A549 (cell line): ENCODE measurements around the gene DNHD1. TPM values are rescaled to one million over a fixed set of nuclear protein-coding genes. Genes with fewer than 3 reads are reported as not detected.

ENCODE experiments used
- ATAC-seq, 2 experiments: fragments of 200-7000 bp in 1 of 2; fragments of >200 bp in 1 of 2; cut with Nextera tagmentation in 1 of 2; cut with Tn5 transposase in 1 of 2; 3 replicates each; pipeline versions ENCODE4 v1.8.0 to v1.9.1; 2018 to 2020; ENCODE audit warnings: mild to moderate bottlenecking in 1 of 2, moderate library complexity in 1 of 2
- CTCF ChIA-PET: fragments of 300-600 bp; sonication (Branson Sonifier 250); formaldehyde crosslinking; extraction: SDS; loops from one replicate; lab custom pipeline; 2021; ENCODE audit warnings: antibody characterized with exemption, inconsistent platforms; lab: Yijun Ruan, JAX
- POLR2A ChIA-PET: fragments of 350-600 bp; formaldehyde crosslinking; extraction: SDS; loops from one replicate; lab custom pipeline; 2021; ENCODE audit warnings: antibody characterized with exemption, inconsistent platforms; lab: Yijun Ruan, JAX
- DNase-seq, 2 experiments: peaks; one replicate each; pipeline versions ENCODE4 v3.0.0 to v3.0.0-alpha.2; 2011 to 2016; ENCODE audit warnings: low read depth in 1 of 2, low spot score in 1 of 2
- FAIRE-seq: peaks from 2 replicates; lab custom pipeline; 2011; peaks lifted over from hg19 to GRCh38; lab: Jason Lieb, UNC
- H3K27ac ChIP-seq, 2 experiments: fragments of >200 bp; sonication (Bioruptor Twin); formaldehyde crosslinking; 3 replicates each; pipeline ENCODE4 v1.5.1; 2016 to 2017
- H3K4me1 ChIP-seq: fragments of >200 bp; sonication (Bioruptor Twin); formaldehyde crosslinking; 3 replicates; pipeline ENCODE4 v1.6.1; 2016
- H3K4me2 ChIP-seq: fragments of >200 bp; sonication (Bioruptor Twin); formaldehyde crosslinking; 3 replicates; pipeline ENCODE4 v1.6.1; 2016
- H3K4me3 ChIP-seq: fragments of >200 bp; sonication (Bioruptor Twin); formaldehyde crosslinking; 3 replicates; pipeline ENCODE4 v1.5.1; 2016
- H3K9me3 ChIP-seq: fragments of >200 bp; sonication (Bioruptor Twin); formaldehyde crosslinking; 3 replicates; pipeline ENCODE4 v1.6.1; 2016
- BHLHE40 ChIP-seq: IDR thresholded peaks from 2 replicates; pipeline ENCODE4 v1.6.1; 2012; ENCODE audit warnings: low read depth, low read length, inconsistent platforms
- CBX8 ChIP-seq: fragments of 200-600 bp; sonication (generic); IDR thresholded peaks from 2 replicates; pipeline ENCODE4 v1.6.1; 2016
- CEBPB ChIP-seq, 2 experiments: fragments of >200 bp in 1 of 2; sonication (Bioruptor Twin) in 1 of 2; formaldehyde crosslinking in 1 of 2; IDR thresholded peaks; 2 replicates each; pipeline ENCODE4 v1.6.1; 2012 to 2016
- CHD2 ChIP-seq: fragments of 150-350 bp; IDR thresholded peaks from 2 replicates; pipeline ENCODE4 v1.6.1; 2014; ENCODE audit warnings: low read length; ENCODE audit not compliant: partially characterized antibody
- CHD4 ChIP-seq: fragments of 200-600 bp; sonication (generic); IDR thresholded peaks from 2 replicates; pipeline ENCODE4 v1.6.1; 2016; ENCODE audit warnings: antibody characterized with exemption, mild to moderate bottlenecking, borderline replicate concordance
- CTCF ChIP-seq: fragments of >200 bp; sonication (Bioruptor Twin); formaldehyde crosslinking; IDR thresholded peaks from 3 replicates; pipeline ENCODE4 v1.5.1; 2016
- FOSL2 ChIP-seq, 2 experiments: fragments of 450-650 bp in 1 of 2; fragments of >200 bp in 1 of 2; sonication (Bioruptor Twin) in 1 of 2; formaldehyde crosslinking; IDR thresholded peaks; 2 replicates each; pipeline versions ENCODE4 v1.5.0 to v1.6.1; 2016 to 2020; ENCODE audit warnings: mild to moderate bottlenecking in 1 of 2, moderate library complexity in 1 of 2
- FOXS1 ChIP-seq: fragments of 250-450 bp; sonication (Bioruptor Pico); IDR thresholded peaks from 2 replicates; pipeline ENCODE4 v1.5.0; 2020; ENCODE audit warnings: mild to moderate bottlenecking, moderate library complexity
- GATA3 ChIP-seq: IDR thresholded peaks from 2 replicates; pipeline ENCODE4 v1.6.1; 2012; ENCODE audit warnings: borderline replicate concordance
- HOXB13 ChIP-seq: fragments of 250-450 bp; sonication (Bioruptor Pico); IDR thresholded peaks from 2 replicates; pipeline ENCODE4 v1.5.0; 2020; ENCODE audit warnings: low read depth, mild to moderate bottlenecking, moderate library complexity
- JUN ChIP-seq, 2 experiments: fragments of >200 bp; sonication (Bioruptor Twin); formaldehyde crosslinking; IDR thresholded peaks; 2 replicates in 1 of 2; 3 replicates in 1 of 2; pipeline ENCODE4 v1.6.1; 2016 to 2017
- JUNB ChIP-seq: fragments of >200 bp; sonication (Bioruptor Twin); formaldehyde crosslinking; IDR thresholded peaks from 2 replicates; pipeline ENCODE4 v1.6.1; 2016
- KDM1A ChIP-seq: fragments of 200-600 bp; sonication (generic); IDR thresholded peaks from 2 replicates; pipeline ENCODE4 v1.6.1; 2016; ENCODE audit warnings: low read depth, mild to moderate bottlenecking
- NPAS2 ChIP-seq: fragments of 250-450 bp; sonication (Bioruptor Pico); IDR thresholded peaks from 2 replicates; pipeline ENCODE4 v1.8.0; 2022; ENCODE audit warnings: mild to moderate bottlenecking, moderate library complexity, borderline replicate concordance
- PHF8 ChIP-seq: fragments of 200-600 bp; sonication (generic); IDR thresholded peaks from 2 replicates; pipeline ENCODE4 v1.6.1; 2016; ENCODE audit warnings: low read depth, mild to moderate bottlenecking, antibody characterized with exemption, moderate library complexity, borderline replicate concordance
- RARB ChIP-seq: fragments of 250-450 bp; sonication (Bioruptor Pico); IDR thresholded peaks from 2 replicates; pipeline ENCODE4 v1.8.0; 2021; ENCODE audit warnings: mild to moderate bottlenecking, moderate library complexity
- TP53 ChIP-seq: fragments of 250-450 bp; sonication (Bioruptor Pico); IDR thresholded peaks from 2 replicates; pipeline ENCODE4 v1.5.0; 2021; ENCODE audit warnings: mild to moderate bottlenecking, moderate library complexity
- USF2 ChIP-seq: fragments of 450-650 bp; IDR thresholded peaks from 2 replicates; pipeline ENCODE4 v1.6.1; 2014; ENCODE audit warnings: antibody characterized with exemption
- ZC3H11A ChIP-seq: fragments of 450-650 bp; IDR thresholded peaks from 2 replicates; pipeline ENCODE4 v1.6.1; 2014; ENCODE audit warnings: antibody characterized with exemption, mild to moderate bottlenecking
- WGBS: methylation state at CpG from one replicate; pipeline ENCODE4 v1.1.6; 2017; ENCODE audit errors: missing lambda C conversion rate; 5-methylcytosine and 5-hydroxymethylcytosine counted together
- polyA plus RNA-seq, 4 experiments: library from polyadenylated mRNA; depleted of rRNA in 3 of 4; stranded (reverse); fragments of >200 nt; fragmentation: RNase III in 1 of 4; extraction: RNeasy Plus Mini Kit Qiagen cat#74134 plus additional on column Dnase treatment in 1 of 4; gene quantifications; 2 replicates in 3 of 4; 3 replicates in 1 of 4; pipeline ENCODE4 v1.2.3, GENCODE V29; 2011 to 2017
- TF ChIP-seq, protein P1 (sequence below): fragments of >200 bp; sonication (Bioruptor Twin); formaldehyde crosslinking; IDR thresholded peaks from 2 replicates; pipeline ENCODE4 v1.6.1; 2016

DNHD1 gene
- polyA plus RNA-seq, 2 of the 4 experiments (the other 2 are of a cell fraction): 6.8 to 8.6 TPM

GRCh38 chr11:6608011-6608410 lies 110.9 kb downstream of the DNHD1 start (continued):
- no peak for TF ChIP-seq GATA3

GRCh38 chr11:6608726-6609501 lies 111.8 kb downstream of the DNHD1 start:
- 96% methylated on average over 14 of the region's 14 CpGs for WGBS
- no peak overlapping the region for H3K4me2 ChIP-seq
- ATAC-seq: no peak
- H3K27ac ChIP-seq: no peak overlapping the region
- no peaks in the 10 kb centered on the region for H3K9me3 ChIP-seq
- H3K4me1 ChIP-seq: peaks cover 46% of the 10 kb centered on the region
- CTCF ChIA-PET: interaction anchor here (1.1 to 3.3 kb wide), 4 partner anchors 75 to 230 kb away, joined by 3 to 14 read pairs (median 6); partner anchors contain the start of gene MRPL17
- no peak for DNase-seq
- no peak for TF ChIP-seq FOSL2 (IDR thresholded peaks at IDR 0.05)
- TF ChIP-seq FOSL2 (CRISPR knock-in tag; IDR thresholded peaks at IDR 0.05): no peak
- no peak for TF ChIP-seq USF2
- no peak for TF ChIP-seq KDM1A
- TF ChIP-seq, protein P1, sequence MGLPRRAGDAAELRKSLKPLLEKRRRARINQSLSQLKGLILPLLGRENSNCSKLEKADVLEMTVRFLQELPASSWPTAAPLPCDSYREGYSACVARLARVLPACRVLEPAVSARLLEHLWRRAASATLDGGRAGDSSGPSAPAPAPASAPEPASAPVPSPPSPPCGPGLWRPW: no peak
- TF ChIP-seq CEBPB (IDR thresholded peaks at IDR 0.05): no peak
- TF ChIP-seq NPAS2 (CRISPR knock-in tag): no peak
- no peak for TF ChIP-seq CTCF
- TF ChIP-seq CHD2: no peak
- TF ChIP-seq, all 56 proteins: peak for 0
- H3K4me3 ChIP-seq: no peak overlapping the region
- POLR2A ChIA-PET: interaction anchor here (0.7 to 1.3 kb wide), 2 partner anchors 10 to 75 kb away, joined by 3 to 4 read pairs; partner anchors contain the start of genes MRPL17 and TPP1
- FAIRE-seq: no peak

GRCh38 chr11:6609502-6610015 lies 112.5 kb downstream of the DNHD1 start:
- FAIRE-seq (no peak), ATAC-seq (no peak), DNase-seq (no peak)
- H3K4me1 ChIP-seq: peaks cover 45% of the 10 kb centered on the region
- no peak overlapping the region for H3K4me2 ChIP-seq
- no peaks in the 10 kb centered on the region for H3K9me3 ChIP-seq
- ChIA-PET POLR2A (interaction anchor here (1.3 kb wide), 1 partner anchor 74 kb away, joined by 3 read pairs; the partner anchor contains the start of gene MRPL17), CTCF (interaction anchor here (2.8 to 3.3 kb wide), 2 partner anchors 74 to 79 kb away, joined by 10 to 14 read pairs; partner anchors contain the start of gene MRPL17)
- no peak overlapping the region for H3K4me3 ChIP-seq
- H3K27ac ChIP-seq: no peak overlapping the region
- WGBS: 95% methylated on average over 8 of the region's 8 CpGs
- 0 out of 5 replicates have a peak, but pooled peaks of 1 of the 2 experiments have one; percentile 15 for TF ChIP-seq JUN (IDR thresholded peaks at IDR 0.05)
- no peak for TF ChIP-seq JUNB
- TF ChIP-seq, all 56 proteins: peak for 1

GRCh38 chr11:6610591-6610990 lies 113.5 kb downstream of the DNHD1 start:
- TF ChIP-seq JUNB (no peak), PHF8 (no peak), HOXB13 (CRISPR knock-in tag) (no peak), RARB (no peak), CBX8 (no peak), BHLHE40 (no peak), ZC3H11A (no peak), CHD4 (no peak), TP53 (CRISPR knock-in tag) (no peak), FOXS1 (CRISPR knock-in tag) (no peak)
- TF ChIP-seq, all 56 proteins: peak for 0
- ChIA-PET POLR2A (interaction anchor here (1.8 kb wide), 1 partner anchor 73 kb away, joined by 15 read pairs; the partner anchor contains the start of gene MRPL17), CTCF (interaction anchor here (0.9 to 4.3 kb wide), 4 partner anchors 9 to 73 kb away, joined by 3 to 27 read pairs (median 10); partner anchors contain the start of gene MRPL17)
- no peak for DNase-seq
- no peak for ATAC-seq
- Histone ChIP-seq H3K9me3 (no peaks in the 10 kb centered on the region), H3K4me3 (peak overlapping the region; percentile 78; the same call in 2 of the 3 replicates), H3K4me2 (peak overlapping the region; percentile 93), H3K4me1 (peaks cover 35% of the 10 kb centered on the region), H3K27ac (peak overlapping the region in 1 of 2 experiments; percentile 98; a peak in 1 of 6 replicates)
- WGBS: 98% methylated on average over 5 of the region's 6 CpGs
- FAIRE-seq: no peak
